WTC11 (cell line): ENCODE measurements around the gene TMF1.

Experiments
- ELF4 ChIP-seq: sonication (generic); formaldehyde crosslinking; IDR thresholded peaks from 2 replicates; pipeline ENCODE4 v1.8.1; 2022; ENCODE audit warnings: low read depth, mild to moderate bottlenecking, moderate library complexity, missing genetic modification reagents
- FOXP1 ChIP-seq: sonication (generic); formaldehyde crosslinking; IDR thresholded peaks from 2 replicates; pipeline ENCODE4 v1.8.0; 2022; ENCODE audit warnings: missing genetic modification reagents, mild to moderate bottlenecking, moderate library complexity, borderline replicate concordance
- JUN ChIP-seq: sonication (generic); formaldehyde crosslinking; IDR thresholded peaks from 2 replicates; pipeline ENCODE4 v1.8.0; 2023; ENCODE audit warnings: mild to moderate bottlenecking, missing genetic modification reagents
- TF ChIP-seq, protein P1 (sequence below): fragments of 200-600 bp; IDR thresholded peaks from 2 replicates; pipeline ENCODE4 v1.8.0; 2022; ENCODE audit warnings: antibody characterized with exemption
- TF ChIP-seq, protein P2 (sequence below): sonication (generic); formaldehyde crosslinking; IDR thresholded peaks from 2 replicates; pipeline ENCODE4 v1.8.1; 2023; ENCODE audit warnings: mild to moderate bottlenecking, moderate library complexity, missing genetic modification reagents
- TF ChIP-seq, protein P3 (sequence below): sonication (generic); formaldehyde crosslinking; IDR thresholded peaks from 2 replicates; pipeline ENCODE4 v1.8.0; 2022; ENCODE audit warnings: mild to moderate bottlenecking, missing genetic modification reagents

DNA sequence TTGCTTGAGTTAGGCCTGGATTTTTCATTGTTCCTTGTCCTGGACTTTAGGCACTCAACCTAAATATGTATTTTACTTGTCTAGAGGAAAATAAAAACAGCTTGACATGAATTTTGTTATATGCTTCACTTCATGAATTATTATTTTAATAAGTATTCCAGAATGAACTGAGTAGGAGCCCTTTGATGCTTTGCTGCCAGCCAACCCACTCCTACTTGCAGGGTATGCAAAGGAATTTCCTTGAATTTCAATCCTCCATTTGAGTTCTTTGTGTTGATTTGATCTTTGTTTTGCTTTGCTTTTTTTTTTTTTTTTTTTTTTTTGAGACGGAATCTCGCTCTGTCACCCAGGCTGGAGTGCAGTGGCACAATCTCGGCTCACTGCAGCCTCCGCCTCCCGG, 44.2 kb upstream of the TMF1 start:
- TF ChIP-seq FOXP1 (no peak), ELF4 (no peak), JUN (CRISPR knock-in tag) (no peak)
- TF ChIP-seq, protein P1, sequence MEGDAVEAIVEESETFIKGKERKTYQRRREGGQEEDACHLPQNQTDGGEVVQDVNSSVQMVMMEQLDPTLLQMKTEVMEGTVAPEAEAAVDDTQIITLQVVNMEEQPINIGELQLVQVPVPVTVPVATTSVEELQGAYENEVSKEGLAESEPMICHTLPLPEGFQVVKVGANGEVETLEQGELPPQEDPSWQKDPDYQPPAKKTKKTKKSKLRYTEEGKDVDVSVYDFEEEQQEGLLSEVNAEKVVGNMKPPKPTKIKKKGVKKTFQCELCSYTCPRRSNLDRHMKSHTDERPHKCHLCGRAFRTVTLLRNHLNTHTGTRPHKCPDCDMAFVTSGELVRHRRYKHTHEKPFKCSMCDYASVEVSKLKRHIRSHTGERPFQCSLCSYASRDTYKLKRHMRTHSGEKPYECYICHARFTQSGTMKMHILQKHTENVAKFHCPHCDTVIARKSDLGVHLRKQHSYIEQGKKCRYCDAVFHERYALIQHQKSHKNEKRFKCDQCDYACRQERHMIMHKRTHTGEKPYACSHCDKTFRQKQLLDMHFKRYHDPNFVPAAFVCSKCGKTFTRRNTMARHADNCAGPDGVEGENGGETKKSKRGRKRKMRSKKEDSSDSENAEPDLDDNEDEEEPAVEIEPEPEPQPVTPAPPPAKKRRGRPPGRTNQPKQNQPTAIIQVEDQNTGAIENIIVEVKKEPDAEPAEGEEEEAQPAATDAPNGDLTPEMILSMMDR: no peak
- TF ChIP-seq, protein P2, sequence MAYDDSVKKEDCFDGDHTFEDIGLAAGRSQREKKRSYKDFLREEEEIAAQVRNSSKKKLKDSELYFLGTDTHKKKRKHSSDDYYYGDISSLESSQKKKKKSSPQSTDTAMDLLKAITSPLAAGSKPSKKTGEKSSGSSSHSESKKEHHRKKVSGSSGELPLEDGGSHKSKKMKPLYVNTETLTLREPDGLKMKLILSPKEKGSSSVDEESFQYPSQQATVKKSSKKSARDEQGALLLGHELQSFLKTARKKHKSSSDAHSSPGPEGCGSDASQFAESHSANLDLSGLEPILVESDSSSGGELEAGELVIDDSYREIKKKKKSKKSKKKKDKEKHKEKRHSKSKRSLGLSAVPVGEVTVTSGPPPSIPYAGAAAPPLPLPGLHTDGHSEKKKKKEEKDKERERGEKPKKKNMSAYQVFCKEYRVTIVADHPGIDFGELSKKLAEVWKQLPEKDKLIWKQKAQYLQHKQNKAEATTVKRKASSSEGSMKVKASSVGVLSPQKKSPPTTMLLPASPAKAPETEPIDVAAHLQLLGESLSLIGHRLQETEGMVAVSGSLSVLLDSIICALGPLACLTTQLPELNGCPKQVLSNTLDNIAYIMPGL (CRISPR knock-in tag): no peak
- TF ChIP-seq, protein P3, sequence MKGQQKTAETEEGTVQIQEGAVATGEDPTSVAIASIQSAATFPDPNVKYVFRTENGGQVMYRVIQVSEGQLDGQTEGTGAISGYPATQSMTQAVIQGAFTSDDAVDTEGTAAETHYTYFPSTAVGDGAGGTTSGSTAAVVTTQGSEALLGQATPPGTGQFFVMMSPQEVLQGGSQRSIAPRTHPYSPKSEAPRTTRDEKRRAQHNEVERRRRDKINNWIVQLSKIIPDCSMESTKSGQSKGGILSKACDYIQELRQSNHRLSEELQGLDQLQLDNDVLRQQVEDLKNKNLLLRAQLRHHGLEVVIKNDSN: no peak
